Skeletal muscle tissue (tissue), 4 donors: Measurements from ENCODE around the gene PPP1R9B. TPM values are rescaled to one million over a fixed set of nuclear protein-coding genes. Genes with fewer than 3 reads are reported as not detected.

Source experiments
- H3K27ac ChIP-seq: one replicate; pipeline ENCODE4 v1.7.0; 2013; ENCODE audit warnings: mild to moderate bottlenecking, low read depth, low read length, inconsistent platforms
- H3K27me3 ChIP-seq, 3 donors: one replicate each; pipeline ENCODE4 v1.7.0; 2013; ENCODE audit warnings: low read length in 3 of 3; ENCODE audit not compliant: control insufficient read depth in 3 of 3, insufficient read depth in 3 of 3
- H3K36me3 ChIP-seq, 3 donors: one replicate each; pipeline ENCODE4 v1.7.0; 2013; ENCODE audit warnings: low read length in 3 of 3; ENCODE audit not compliant: control insufficient read depth in 3 of 3, insufficient read depth in 3 of 3
- H3K4me1 ChIP-seq, 3 donors: one replicate each; pipeline ENCODE4 v1.7.0; 2013; ENCODE audit warnings: low read length in 3 of 3, mild to moderate bottlenecking in 3 of 3; ENCODE audit not compliant: control insufficient read depth in 3 of 3, insufficient read depth in 3 of 3
- H3K4me3 ChIP-seq, 3 donors: one replicate each; pipeline ENCODE4 v1.7.0; 2013; ENCODE audit warnings: low read length in 3 of 3
- H3K9ac ChIP-seq, 3 donors: one replicate each; pipeline ENCODE4 v1.7.0; 2013; ENCODE audit warnings: low read length in 3 of 3, mild to moderate bottlenecking in 3 of 3, moderate library complexity in 2 of 3, low read depth in 1 of 3
- H3K9me3 ChIP-seq, 3 donors: one replicate each; pipeline ENCODE4 v1.7.0; 2013; ENCODE audit warnings: low read length in 3 of 3; ENCODE audit not compliant: control insufficient read depth in 3 of 3
- total RNA-seq: library from RNA; depleted of rRNA; stranded (reverse); fragments of >200 nt; gene quantifications from one replicate; pipeline ENCODE4 v1.2.3, GENCODE V29; 2014
- donor health status: Osteomylitis.

PPP1R9B gene
- total RNA-seq, 1 donor from 2014 or later: 19.3 TPM

DNA sequence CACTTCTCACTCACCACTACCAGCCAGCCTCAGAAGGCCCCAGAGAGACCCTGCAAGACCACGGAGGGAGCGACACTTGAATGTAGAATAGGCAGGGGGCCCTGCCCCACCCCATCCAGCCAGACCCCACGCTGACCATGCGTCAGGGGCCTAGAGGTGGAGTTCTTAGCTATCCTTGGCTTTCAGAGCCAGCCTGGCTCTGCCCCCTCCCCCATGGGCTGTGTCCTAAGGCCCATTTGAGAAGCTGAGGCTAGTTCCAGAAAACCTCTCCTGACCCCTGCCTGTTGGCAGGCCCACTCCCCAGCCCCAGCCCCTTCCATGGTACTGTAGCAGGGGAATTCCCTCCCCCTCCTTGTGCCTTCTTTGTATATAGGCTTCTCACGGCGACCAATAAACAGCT lies 60.4 kb downstream of the PPP1R9B start:
- H3K4me1 ChIP-seq: peaks cover 4 to 10% (median 9%) of the 10 kb centered on the region in 3 donors
- H3K4me3 ChIP-seq: no peak overlapping the region
- no peak overlapping the region for H3K9ac ChIP-seq
- no peaks in the 10 kb centered on the region for H3K27me3 ChIP-seq
- H3K36me3 ChIP-seq: peaks cover 15 to 21% (median 16%) of the 10 kb centered on the region in 3 donors
- no peak overlapping the region for H3K27ac ChIP-seq
- no peaks in the 10 kb centered on the region for H3K9me3 ChIP-seq

DNA sequence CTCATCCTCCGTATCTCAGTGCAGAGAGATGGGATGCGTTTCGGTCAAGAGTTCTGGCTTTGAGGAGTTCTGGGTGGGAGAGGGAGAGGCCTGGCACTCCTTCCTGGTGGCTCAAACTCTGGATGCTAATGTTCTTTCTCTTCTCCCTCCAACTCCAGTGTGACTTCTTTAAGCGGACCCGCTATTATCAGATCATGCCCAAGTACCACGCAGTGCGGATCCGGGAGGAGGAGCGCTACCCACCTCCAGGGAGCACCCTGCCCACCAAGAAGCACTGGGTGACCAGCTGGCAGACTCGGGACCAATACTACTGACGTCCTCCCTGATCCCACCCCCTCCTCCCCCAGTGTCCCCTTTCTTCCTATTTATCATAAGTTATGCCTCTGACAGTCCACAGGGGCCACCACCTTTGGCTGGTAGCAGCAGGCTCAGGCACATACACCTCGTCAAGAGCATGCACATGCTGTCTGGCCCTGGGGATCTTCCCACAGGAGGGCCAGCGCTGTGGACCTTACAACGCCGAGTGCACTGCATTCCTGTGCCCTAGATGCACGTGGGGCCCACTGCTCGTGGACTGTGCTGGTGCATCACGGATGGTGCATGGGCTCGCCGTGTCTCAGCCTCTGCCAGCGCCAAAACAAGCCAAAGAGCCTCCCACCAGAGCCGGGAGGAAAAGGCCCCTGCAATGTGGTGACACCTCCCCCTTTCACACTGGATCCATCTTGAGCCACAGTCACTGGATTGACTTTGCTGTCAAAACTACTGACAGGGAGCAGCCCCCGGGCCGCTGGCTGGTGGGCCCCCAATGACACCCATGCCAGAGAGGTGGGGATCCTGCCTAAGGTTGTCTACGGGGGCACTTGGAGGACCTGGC lies 61.3 kb downstream of the PPP1R9B start:
- no peaks in the 10 kb centered on the region for H3K9me3 ChIP-seq
- no peak overlapping the region for H3K4me3 ChIP-seq

DNA sequence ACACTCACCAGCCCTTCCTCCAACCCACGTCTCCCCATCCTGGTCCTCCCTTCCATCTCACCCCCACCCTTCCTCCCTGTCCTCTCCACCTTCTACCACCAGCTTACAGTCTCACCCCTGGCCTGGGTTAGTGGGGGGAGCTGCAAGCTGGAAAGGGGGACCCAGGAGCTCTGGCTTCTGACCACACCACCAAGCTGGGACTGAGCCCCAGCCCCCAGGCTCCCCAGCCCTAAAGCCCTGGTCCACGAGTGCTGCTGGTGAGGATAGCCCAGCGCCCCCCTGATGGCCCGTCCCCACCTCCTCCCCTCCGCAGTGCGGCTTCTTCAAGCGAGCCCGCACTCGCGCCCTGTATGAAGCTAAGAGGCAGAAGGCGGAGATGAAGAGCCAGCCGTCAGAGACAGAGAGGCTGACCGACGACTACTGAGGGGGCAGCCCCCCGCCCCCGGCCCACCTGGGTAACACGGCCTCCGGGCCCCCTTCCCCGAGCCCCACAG lies 62.5 kb downstream of the PPP1R9B start:
- H3K9me3 ChIP-seq: no peaks in the 10 kb centered on the region
- no peak overlapping the region for H3K4me3 ChIP-seq
- H3K9ac ChIP-seq: peak overlapping the region in 1 of 3 donors; percentile 40
- H3K4me1 ChIP-seq: no peaks in the 10 kb centered on the region
- no peak overlapping the region for H3K27ac ChIP-seq
- no peaks in the 10 kb centered on the region for H3K27me3 ChIP-seq
- H3K36me3 ChIP-seq: peaks cover 15 to 21% (median 16%) of the 10 kb centered on the region in 3 donors

More for the DNA sequence above, 61.3 kb downstream of the PPP1R9B start:
- H3K4me1 ChIP-seq: peaks cover 0 to 3% (median 2%) of the 10 kb centered on the region in 3 donors
- H3K9ac ChIP-seq: no peak overlapping the region
- H3K27ac ChIP-seq: no peak overlapping the region
- no peaks in the 10 kb centered on the region for H3K27me3 ChIP-seq
- peaks cover 15 to 21% (median 16%) of the 10 kb centered on the region in 3 donors for H3K36me3 ChIP-seq

GRCh38 chr17:50087246-50087911 lies 63.1 kb downstream of the PPP1R9B start:
- H3K4me1 ChIP-seq: no peaks in the 10 kb centered on the region
- H3K36me3 ChIP-seq: peaks cover 15 to 21% (median 16%) of the 10 kb centered on the region in 3 donors
- no peak overlapping the region for H3K27ac ChIP-seq
- H3K9ac ChIP-seq: peak overlapping the region in 1 of 3 donors; percentile 40
- no peak overlapping the region for H3K4me3 ChIP-seq
- H3K9me3 ChIP-seq: no peaks in the 10 kb centered on the region
- H3K27me3 ChIP-seq: no peaks in the 10 kb centered on the region

Other genes with a start within 250 kb of the PPP1R9B start
- gene DLX4, start 181.5 kb downstream of the PPP1R9B start, total RNA-seq: not detected
- not detected for gene DLX3, start 155.5 kb downstream of the PPP1R9B start, total RNA-seq
- gene ITGA3, start 94.6 kb downstream of the PPP1R9B start, total RNA-seq: 27.7 TPM
- gene PDK2, start 55.3 kb downstream of the PPP1R9B start, total RNA-seq: 18.8 TPM
- 1.0 TPM for gene SAMD14, start 20.5 kb downstream of the PPP1R9B start, total RNA-seq
- gene SGCA, start 15.3 kb upstream of the PPP1R9B start, total RNA-seq: 158 TPM
- 3,450 TPM for gene COL1A1, start 51.0 kb upstream of the PPP1R9B start, total RNA-seq
- not detected for gene TMEM92, start 123.8 kb upstream of the PPP1R9B start, total RNA-seq
- gene XYLT2, start 195.4 kb upstream of the PPP1R9B start, total RNA-seq: 24.0 TPM
- 65.2 TPM for gene MRPL27, start 222.5 kb upstream of the PPP1R9B start, total RNA-seq
- 2.1 TPM for gene EME1, start 222.6 kb upstream of the PPP1R9B start, total RNA-seq
- gene LRRC59, start 246.8 kb upstream of the PPP1R9B start, total RNA-seq: 43.3 TPM